Hepatic stellate cell (primary cell): ENCODE measurements around the gene TBCD.

Experiments used
- DNase-seq: peaks from one replicate; pipeline ENCODE4 v3.0.0; 2011; ENCODE audit warnings: low spot score

Gene TBCD

GRCh38 chr17:82926081-82926480, 174.2 kb downstream of the TBCD start:
- DNase-seq = no peak

- DNase-seq = no peak
Measured at GRCh38 chr17:82926716-82927115, 174.9 kb downstream of the TBCD start.

GRCh38 chr17:82927311-82927660, 175.4 kb downstream of the TBCD start:
- DNase-seq = no peak

- no peak for DNase-seq
Measured at GRCh38 chr17:82927661-82928601, 176.1 kb downstream of the TBCD start.

GRCh38 chr17:82929011-82929622, 177.3 kb downstream of the TBCD start:
- DNase-seq = no peak

- no peak for DNase-seq
Measured at GRCh38 chr17:82929676-82930042, 177.8 kb downstream of the TBCD start.

GRCh38 chr17:82930043-82930923, 178.4 kb downstream of the TBCD start:
- no peak for DNase-seq

- DNase-seq = no peak
Measured at GRCh38 chr17:82930924-82931698, 179.2 kb downstream of the TBCD start.

- DNase-seq = peak; percentile 88
Measured at GRCh38 chr17:82931699-82932517, 180.0 kb downstream of the TBCD start.

GRCh38 chr17:82932518-82933310, 180.8 kb downstream of the TBCD start:
- DNase-seq = peak; percentile 72

- no peak for DNase-seq
Measured at GRCh38 chr17:82933911-82934310, 182.0 kb downstream of the TBCD start.

GRCh38 chr17:82935966-82936767, 184.3 kb downstream of the TBCD start:
- no peak for DNase-seq

- DNase-seq = no peak
Measured at GRCh38 chr17:82936768-82937171, 184.9 kb downstream of the TBCD start.

- no peak for DNase-seq
Measured at GRCh38 chr17:82937411-82938371, 185.8 kb downstream of the TBCD start.

- DNase-seq = no peak
Measured at GRCh38 chr17:82938486-82938872, 186.6 kb downstream of the TBCD start.

GRCh38 chr17:82938873-82939620, 187.2 kb downstream of the TBCD start:
- no peak for DNase-seq

GRCh38 chr17:82939621-82940135, 187.8 kb downstream of the TBCD start:
- DNase-seq = no peak
